Tibial nerve (tissue), 4 donors: ENCODE results near the gene SSH2. TPM values are rescaled to one million over a fixed set of nuclear protein-coding genes. Genes with fewer than 3 reads are reported as not detected.
A peak's percentile ranks its signal among the peaks of the same experiment; 100 is the strongest.

Experiments
- DNase-seq, 2 donors: peaks; one replicate each; pipeline ENCODE4 v3.0.0-alpha.2; 2019; ENCODE audit warnings: low spot score in 2 of 2
- H3K27ac ChIP-seq, 4 donors: fragments of 200-600 bp; sonication (generic) in 3 of 4; one replicate each; pipeline ENCODE4 v1.5.1; 2017 to 2019; ENCODE audit warnings: mild to moderate bottlenecking in 1 of 4
- H3K27me3 ChIP-seq, 2 donors: fragments of 200-600 bp; sonication (generic) in 1 of 2; one replicate each; pipeline versions ENCODE4 v1.5.1 to v1.6.0; 2017 to 2019
- H3K36me3 ChIP-seq, 3 donors: fragments of 200-600 bp; sonication (generic); one replicate each; pipeline ENCODE4 v1.5.1; 2018 to 2019
- H3K4me1 ChIP-seq, 4 donors: fragments of 200-600 bp; sonication (generic) in 3 of 4; one replicate each; pipeline ENCODE4 v1.5.1; 2017 to 2019
- H3K4me3 ChIP-seq, 4 donors: fragments of 200-600 bp; sonication (generic) in 3 of 4; one replicate each; pipeline ENCODE4 v1.5.1; 2017 to 2019; ENCODE audit warnings: mild to moderate bottlenecking in 1 of 4, moderate library complexity in 1 of 4
- H3K9me3 ChIP-seq, 4 donors: fragments of 200-600 bp; sonication (generic) in 3 of 4; one replicate each; pipeline ENCODE4 v1.5.1; 2017 to 2019
- EP300 ChIP-seq, 2 donors: sonication (generic); formaldehyde crosslinking; IDR thresholded peaks; one replicate each; pipeline ENCODE4 v1.6.1; 2017; ENCODE audit warnings: antibody characterized with exemption in 2 of 2, mild to moderate bottlenecking in 1 of 2
- POLR2A ChIP-seq, 2 donors: fragments of 450-650 bp; IDR thresholded peaks; one replicate each; pipeline ENCODE4 v1.6.1; 2017; ENCODE audit warnings: antibody characterized with exemption in 2 of 2, mild to moderate bottlenecking in 2 of 2, moderate library complexity in 2 of 2
- WGBS, 2 donors: methylation state at CpG; one replicate each; pipeline ENCODE4 v1.1.5; 2018; 5-methylcytosine and 5-hydroxymethylcytosine counted together
- total RNA-seq, 4 donors: library from RNA; depleted of rRNA; stranded (reverse); fragments of >200 nt; gene quantifications; one replicate each; pipeline ENCODE4 v1.1.0, GENCODE V29; 2016
- TF ChIP-seq, protein P1 (sequence below), 5 experiments: fragments of 200-600 bp in 3 of 5; fragments of 450-650 bp in 2 of 5; sonication (generic) in 3 of 5; IDR thresholded peaks; one replicate each; pipeline ENCODE4 v1.5.1; 2016 to 2019; ENCODE audit warnings: antibody characterized with exemption in 5 of 5, mild to moderate bottlenecking in 3 of 5, moderate library complexity in 2 of 5

SSH2 gene
- total RNA-seq, 4 donors from 2014 or later, result 51.3 to 67.1 (median 55.7) TPM

DNA sequence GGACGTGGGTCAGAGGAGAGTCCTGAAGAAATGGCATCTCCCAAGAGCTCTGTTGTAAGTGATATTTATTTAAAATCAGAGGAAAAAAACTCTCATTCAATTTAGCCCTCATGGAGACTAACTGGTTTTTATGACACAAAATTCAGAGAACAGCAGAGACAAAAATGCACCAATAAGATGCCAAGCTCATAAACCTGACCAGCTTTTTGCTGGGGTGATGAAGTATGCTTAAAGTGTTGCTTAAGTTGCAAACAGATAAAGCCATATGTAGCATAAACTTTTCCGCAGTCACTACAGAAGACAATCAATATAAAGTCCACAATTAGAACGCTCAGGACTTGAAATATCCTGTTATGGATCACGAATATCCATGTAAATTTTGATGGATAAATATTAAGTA is 183.4 kb downstream of the SSH2 start:
- no peak overlapping the region for H3K27ac ChIP-seq
- 91 to 92% methylated on average over 4 of the region's 4 CpGs for WGBS, 2 donors

DNA sequence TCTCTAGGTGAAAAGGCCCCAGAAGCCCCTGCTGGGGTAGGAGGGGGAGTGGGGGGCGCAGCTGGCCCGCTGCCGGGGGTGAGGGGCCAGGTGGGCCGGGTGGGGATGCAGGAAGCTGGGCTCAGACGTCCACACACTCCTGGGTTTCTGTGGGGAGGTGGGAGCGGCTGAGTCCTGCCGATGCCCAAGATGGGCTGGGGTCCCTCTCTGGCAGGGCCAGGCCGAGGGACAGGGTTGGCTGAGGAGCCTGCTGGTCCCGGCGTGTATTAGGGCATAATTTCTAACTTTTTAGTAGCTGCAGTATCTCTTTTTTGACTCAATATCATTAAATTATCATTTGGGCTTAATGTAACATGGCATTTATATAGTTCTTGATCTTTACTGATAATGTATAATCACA is 185.9 kb downstream of the SSH2 start:
- Histone ChIP-seq H3K36me3 (no peaks in the 10 kb centered on the region), H3K4me1 (peaks cover 0 to 60% (median 28%) of the 10 kb centered on the region in 4 donors), H3K27ac (peak overlapping the region in 2 of 4 donors; percentile 43 to 50), H3K27me3 (no peaks in the 10 kb centered on the region), H3K9me3 (no peaks in the 10 kb centered on the region), H3K4me3 (no peak overlapping the region)
- TF ChIP-seq POLR2A (IDR thresholded peaks at IDR 0.05) (no peak), EP300 (IDR thresholded peaks at IDR 0.05) (no peak)
- TF ChIP-seq, protein P1, sequence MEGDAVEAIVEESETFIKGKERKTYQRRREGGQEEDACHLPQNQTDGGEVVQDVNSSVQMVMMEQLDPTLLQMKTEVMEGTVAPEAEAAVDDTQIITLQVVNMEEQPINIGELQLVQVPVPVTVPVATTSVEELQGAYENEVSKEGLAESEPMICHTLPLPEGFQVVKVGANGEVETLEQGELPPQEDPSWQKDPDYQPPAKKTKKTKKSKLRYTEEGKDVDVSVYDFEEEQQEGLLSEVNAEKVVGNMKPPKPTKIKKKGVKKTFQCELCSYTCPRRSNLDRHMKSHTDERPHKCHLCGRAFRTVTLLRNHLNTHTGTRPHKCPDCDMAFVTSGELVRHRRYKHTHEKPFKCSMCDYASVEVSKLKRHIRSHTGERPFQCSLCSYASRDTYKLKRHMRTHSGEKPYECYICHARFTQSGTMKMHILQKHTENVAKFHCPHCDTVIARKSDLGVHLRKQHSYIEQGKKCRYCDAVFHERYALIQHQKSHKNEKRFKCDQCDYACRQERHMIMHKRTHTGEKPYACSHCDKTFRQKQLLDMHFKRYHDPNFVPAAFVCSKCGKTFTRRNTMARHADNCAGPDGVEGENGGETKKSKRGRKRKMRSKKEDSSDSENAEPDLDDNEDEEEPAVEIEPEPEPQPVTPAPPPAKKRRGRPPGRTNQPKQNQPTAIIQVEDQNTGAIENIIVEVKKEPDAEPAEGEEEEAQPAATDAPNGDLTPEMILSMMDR (IDR thresholded peaks at IDR 0.05), result no peak
- WGBS, 2 donors, result 78 to 82% methylated on average over 10 of the region's 10 CpGs
- no peak for DNase-seq

More for the DNA sequence above, 183.4 kb downstream of the SSH2 start:
- H3K36me3 ChIP-seq, result no peaks in the 10 kb centered on the region
- TF ChIP-seq EP300 (IDR thresholded peaks at IDR 0.05) (no peak), POLR2A (IDR thresholded peaks at IDR 0.05) (no peak)
- TF ChIP-seq, protein P1 (IDR thresholded peaks at IDR 0.05), result no peak
- H3K4me1 ChIP-seq, result peaks cover 0 to 38% (median 16%) of the 10 kb centered on the region in 4 donors
- no peaks in the 10 kb centered on the region for H3K9me3 ChIP-seq
- no peak overlapping the region for H3K4me3 ChIP-seq
- no peak for DNase-seq
- H3K27me3 ChIP-seq, result no peaks in the 10 kb centered on the region

DNA sequence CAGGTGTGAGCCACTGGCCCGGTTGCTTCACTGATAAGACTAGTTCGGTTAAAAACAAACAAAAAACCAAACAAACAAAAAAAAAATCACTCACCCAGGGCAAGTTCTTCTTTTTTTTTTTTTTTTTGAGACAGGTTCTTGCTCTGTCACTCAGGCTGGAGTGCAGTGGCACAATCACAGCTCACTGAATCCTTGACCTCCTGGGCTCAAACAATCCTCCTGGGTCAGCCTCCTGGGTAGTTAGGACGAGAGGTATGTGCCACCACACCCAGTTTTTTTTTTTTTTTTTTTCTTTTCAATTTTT is 187.9 kb downstream of the SSH2 start:
- DNase-seq, result no peak
- Histone ChIP-seq H3K27ac (no peak overlapping the region), H3K36me3 (no peaks in the 10 kb centered on the region), H3K4me3 (no peak overlapping the region), H3K9me3 (no peaks in the 10 kb centered on the region), H3K27me3 (no peaks in the 10 kb centered on the region), H3K4me1 (peaks cover 0 to 54% (median 26%) of the 10 kb centered on the region in 4 donors)
- 90 to 91% methylated on average over 3 of the region's 3 CpGs for WGBS, 2 donors
- TF ChIP-seq POLR2A (IDR thresholded peaks at IDR 0.05) (no peak), EP300 (IDR thresholded peaks at IDR 0.05) (no peak)
- TF ChIP-seq, protein P1 (IDR thresholded peaks at IDR 0.05), result no peak

DNA sequence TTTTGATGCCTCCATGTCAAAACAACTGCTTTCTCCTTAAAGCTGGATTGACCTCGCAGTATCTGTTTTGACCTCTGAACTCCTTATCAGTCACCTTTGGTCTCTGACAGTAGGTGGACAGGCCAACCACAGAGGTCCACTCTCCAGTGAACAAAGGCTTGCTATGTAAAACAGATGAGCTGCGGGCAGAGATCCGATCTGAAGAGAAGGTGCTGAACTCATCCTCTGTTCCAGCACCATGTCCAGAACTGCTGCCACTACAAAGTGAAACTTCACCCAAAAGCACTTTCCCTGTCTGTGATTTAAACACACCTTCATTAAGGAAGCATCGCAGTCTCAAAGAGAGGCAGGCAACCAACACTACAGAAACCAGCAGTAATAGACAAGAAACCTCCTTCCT is 190.0 kb downstream of the SSH2 start:
- 45 to 49% methylated on average over 4 of the region's 4 CpGs for WGBS, 2 donors
- peak overlapping the region in 2 of 4 donors; percentile 53 to 56 for H3K27ac ChIP-seq
- peaks cover 0 to 45% (median 20%) of the 10 kb centered on the region in 4 donors for H3K4me1 ChIP-seq
- H3K4me3 ChIP-seq, result no peak overlapping the region
- peaks cover 0 to 8% (median 0%) of the 10 kb centered on the region in 3 donors for H3K36me3 ChIP-seq
- H3K9me3 ChIP-seq, result no peaks in the 10 kb centered on the region
- DNase-seq, result no peak
- H3K27me3 ChIP-seq, result no peaks in the 10 kb centered on the region
- TF ChIP-seq POLR2A (IDR thresholded peaks at IDR 0.05) (no peak), EP300 (IDR thresholded peaks at IDR 0.05) (no peak)
- TF ChIP-seq, protein P1 (IDR thresholded peaks at IDR 0.05), result no peak

DNA sequence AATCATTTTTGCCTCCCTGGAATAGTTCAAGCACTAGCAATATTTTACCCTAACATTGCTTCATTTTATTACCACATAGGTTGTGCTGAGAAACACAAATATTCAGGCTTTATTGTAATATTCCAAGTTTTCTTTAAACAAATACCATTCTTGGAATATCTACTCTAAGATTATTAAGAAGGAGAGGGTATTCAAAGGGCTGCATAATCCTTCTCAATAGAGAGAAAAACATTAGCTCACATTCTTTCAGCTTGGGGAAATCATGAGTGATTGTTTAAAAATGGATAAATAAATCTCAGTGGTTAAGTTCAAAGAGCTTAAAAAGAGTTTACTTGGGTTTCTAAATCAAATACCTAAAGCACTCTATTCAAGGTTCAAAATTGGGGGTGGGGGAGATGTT is 195.4 kb downstream of the SSH2 start:
- no peaks in the 10 kb centered on the region for H3K9me3 ChIP-seq
- peaks cover 0 to 18% (median 8%) of the 10 kb centered on the region in 4 donors for H3K4me1 ChIP-seq
- peaks cover 0 to 9% (median 0%) of the 10 kb centered on the region in 3 donors for H3K36me3 ChIP-seq
- TF ChIP-seq POLR2A (IDR thresholded peaks at IDR 0.05) (no peak), EP300 (IDR thresholded peaks at IDR 0.05) (no peak)
- TF ChIP-seq, protein P1 (IDR thresholded peaks at IDR 0.05), result no peak
- no peak overlapping the region for H3K27ac ChIP-seq
- H3K27me3 ChIP-seq, result no peaks in the 10 kb centered on the region
- DNase-seq, result no peak
- H3K4me3 ChIP-seq, result no peak overlapping the region
